ENCODE measurements around the gene COMMD1.

The COMMD1 gene

DNA sequence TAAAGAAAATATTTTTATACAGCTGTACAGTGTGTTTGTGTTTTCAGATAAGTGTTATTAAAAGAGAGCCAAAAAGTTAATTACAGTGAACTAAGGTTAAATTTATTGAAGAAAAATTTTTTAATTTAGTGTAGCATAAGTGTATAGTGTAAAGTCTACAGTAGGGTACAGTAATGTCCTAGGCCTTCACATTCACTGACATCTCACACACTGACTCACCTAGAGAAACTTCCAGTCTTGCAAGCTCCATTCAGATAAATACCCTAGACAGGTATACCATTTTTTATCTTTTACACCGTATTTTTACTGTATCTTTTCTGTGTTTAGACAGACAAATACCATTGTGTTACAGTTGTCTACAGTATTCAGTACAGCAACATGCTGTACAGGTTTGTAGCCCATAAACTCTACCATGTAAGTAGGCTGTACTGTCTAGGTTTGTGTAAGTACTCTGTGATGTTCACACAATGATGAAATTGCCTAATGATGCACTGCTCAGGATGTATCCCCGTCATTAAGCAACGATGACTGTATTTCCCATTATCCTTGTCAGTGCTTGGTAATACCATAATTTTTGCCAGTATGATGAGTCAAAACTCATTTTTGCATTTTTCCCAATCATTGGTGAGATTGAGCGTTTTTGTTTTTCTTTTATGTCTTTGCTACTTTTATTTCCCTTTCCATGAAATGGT lies 242.3 kb downstream of the COMMD1 start:
- TF ChIP-seq, protein P1, sequence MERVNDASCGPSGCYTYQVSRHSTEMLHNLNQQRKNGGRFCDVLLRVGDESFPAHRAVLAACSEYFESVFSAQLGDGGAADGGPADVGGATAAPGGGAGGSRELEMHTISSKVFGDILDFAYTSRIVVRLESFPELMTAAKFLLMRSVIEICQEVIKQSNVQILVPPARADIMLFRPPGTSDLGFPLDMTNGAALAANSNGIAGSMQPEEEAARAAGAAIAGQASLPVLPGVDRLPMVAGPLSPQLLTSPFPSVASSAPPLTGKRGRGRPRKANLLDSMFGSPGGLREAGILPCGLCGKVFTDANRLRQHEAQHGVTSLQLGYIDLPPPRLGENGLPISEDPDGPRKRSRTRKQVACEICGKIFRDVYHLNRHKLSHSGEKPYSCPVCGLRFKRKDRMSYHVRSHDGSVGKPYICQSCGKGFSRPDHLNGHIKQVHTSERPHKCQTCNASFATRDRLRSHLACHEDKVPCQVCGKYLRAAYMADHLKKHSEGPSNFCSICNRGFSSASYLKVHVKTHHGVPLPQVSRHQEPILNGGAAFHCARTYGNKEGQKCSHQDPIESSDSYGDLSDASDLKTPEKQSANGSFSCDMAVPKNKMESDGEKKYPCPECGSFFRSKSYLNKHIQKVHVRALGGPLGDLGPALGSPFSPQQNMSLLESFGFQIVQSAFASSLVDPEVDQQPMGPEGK (CRISPR knock-in tag; IDR thresholded peaks at IDR 0.05; ENCODE audit: borderline replicate concordance) = no peak
- TF ChIP-seq ZNF70 (CRISPR knock-in tag; IDR thresholded peaks at IDR 0.05) (no peak), ARNTL (CRISPR knock-in tag; IDR thresholded peaks at IDR 0.05; ENCODE audit: borderline replicate concordance, low read depth) (no peak), RARB (CRISPR knock-in tag; IDR thresholded peaks at IDR 0.05) (no peak), GLIS3 (CRISPR knock-in tag; IDR thresholded peaks at IDR 0.05) (no peak), ISL1 (CRISPR knock-in tag; IDR thresholded peaks at IDR 0.05) (no peak), ZC3H10 (CRISPR knock-in tag; IDR thresholded peaks at IDR 0.05) (no peak), ESRRG (CRISPR knock-in tag; IDR thresholded peaks at IDR 0.05) (no peak), ZNF8 (CRISPR knock-in tag; IDR thresholded peaks at IDR 0.05) (no peak)
- TF ChIP-seq, protein P2, sequence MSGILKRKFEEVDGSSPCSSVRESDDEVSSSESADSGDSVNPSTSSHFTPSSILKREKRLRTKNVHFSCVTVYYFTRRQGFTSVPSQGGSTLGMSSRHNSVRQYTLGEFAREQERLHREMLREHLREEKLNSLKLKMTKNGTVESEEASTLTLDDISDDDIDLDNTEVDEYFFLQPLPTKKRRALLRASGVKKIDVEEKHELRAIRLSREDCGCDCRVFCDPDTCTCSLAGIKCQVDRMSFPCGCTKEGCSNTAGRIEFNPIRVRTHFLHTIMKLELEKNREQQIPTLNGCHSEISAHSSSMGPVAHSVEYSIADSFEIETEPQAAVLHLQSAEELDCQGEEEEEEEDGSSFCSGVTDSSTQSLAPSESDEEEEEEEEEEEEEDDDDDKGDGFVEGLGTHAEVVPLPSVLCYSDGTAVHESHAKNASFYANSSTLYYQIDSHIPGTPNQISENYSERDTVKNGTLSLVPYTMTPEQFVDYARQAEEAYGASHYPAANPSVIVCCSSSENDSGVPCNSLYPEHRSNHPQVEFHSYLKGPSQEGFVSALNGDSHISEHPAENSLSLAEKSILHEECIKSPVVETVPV (CRISPR knock-in tag; IDR thresholded peaks at IDR 0.05) = no peak
- ATAC-seq = no peak; the same call in 2 of the 3 replicates

DNA sequence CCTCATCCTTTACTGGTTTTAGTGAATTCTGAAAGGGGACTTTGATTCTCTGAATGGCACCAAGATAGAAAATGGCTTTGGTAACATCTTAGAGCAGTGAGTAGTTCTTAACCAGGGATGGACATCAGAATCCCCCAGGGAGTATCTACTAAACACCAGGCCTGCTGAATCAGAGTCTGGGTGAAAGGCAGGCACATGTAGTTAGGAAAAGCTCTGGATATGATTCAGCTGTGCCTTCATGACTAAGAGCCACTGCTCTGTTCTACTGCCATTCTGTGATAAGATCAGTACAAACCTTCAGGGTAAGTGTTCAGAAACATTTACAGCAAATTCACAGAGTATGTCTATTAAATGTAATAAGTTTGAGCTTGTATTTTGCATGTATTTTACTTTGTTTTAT lies 244.2 kb downstream of the COMMD1 start:
- ATAC-seq = peak; percentile 89

DNA sequence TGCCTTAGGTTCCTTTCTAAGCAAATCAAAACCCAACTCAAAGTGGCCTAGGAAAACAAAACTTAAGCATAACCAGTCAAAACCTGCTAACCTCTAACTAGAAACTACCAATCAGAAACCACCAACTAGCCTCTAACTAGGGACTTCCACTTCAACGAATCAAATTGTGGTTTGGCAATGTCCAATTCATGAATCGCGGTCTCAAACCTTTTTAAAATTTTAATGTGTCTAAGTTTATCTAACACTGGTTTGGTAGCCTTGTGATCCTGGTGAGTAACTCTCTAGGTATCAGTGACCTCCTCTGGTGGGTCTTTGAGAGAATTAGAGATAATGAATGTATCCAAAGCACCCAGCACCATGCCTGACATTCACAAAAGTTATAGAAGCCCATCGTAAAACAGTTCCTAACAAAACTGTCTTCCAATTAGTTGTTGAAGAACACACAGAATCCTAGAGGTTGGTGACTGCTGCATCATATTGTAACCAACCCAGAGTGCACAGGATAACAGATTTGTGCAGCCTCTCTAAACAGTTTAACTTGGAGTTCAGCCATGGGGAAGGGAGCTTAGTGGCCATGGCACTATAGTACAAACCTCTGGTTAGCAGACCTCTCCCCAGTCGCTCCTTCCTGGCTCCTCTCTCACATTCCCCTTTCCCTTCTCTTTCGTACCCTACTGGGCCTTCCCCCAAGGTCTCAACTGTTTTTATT lies 245.3 kb downstream of the COMMD1 start:
- ATAC-seq = no peak; the same call in 2 of the 3 replicates
- TF ChIP-seq, protein P3, sequence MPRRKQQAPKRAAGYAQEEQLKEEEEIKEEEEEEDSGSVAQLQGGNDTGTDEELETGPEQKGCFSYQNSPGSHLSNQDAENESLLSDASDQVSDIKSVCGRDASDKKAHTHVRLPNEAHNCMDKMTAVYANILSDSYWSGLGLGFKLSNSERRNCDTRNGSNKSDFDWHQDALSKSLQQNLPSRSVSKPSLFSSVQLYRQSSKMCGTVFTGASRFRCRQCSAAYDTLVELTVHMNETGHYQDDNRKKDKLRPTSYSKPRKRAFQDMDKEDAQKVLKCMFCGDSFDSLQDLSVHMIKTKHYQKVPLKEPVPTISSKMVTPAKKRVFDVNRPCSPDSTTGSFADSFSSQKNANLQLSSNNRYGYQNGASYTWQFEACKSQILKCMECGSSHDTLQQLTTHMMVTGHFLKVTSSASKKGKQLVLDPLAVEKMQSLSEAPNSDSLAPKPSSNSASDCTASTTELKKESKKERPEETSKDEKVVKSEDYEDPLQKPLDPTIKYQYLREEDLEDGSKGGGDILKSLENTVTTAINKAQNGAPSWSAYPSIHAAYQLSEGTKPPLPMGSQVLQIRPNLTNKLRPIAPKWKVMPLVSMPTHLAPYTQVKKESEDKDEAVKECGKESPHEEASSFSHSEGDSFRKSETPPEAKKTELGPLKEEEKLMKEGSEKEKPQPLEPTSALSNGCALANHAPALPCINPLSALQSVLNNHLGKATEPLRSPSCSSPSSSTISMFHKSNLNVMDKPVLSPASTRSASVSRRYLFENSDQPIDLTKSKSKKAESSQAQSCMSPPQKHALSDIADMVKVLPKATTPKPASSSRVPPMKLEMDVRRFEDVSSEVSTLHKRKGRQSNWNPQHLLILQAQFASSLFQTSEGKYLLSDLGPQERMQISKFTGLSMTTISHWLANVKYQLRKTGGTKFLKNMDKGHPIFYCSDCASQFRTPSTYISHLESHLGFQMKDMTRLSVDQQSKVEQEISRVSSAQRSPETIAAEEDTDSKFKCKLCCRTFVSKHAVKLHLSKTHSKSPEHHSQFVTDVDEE (CRISPR knock-in tag; IDR thresholded peaks at IDR 0.05) = no peak
- TF ChIP-seq, protein P4, sequence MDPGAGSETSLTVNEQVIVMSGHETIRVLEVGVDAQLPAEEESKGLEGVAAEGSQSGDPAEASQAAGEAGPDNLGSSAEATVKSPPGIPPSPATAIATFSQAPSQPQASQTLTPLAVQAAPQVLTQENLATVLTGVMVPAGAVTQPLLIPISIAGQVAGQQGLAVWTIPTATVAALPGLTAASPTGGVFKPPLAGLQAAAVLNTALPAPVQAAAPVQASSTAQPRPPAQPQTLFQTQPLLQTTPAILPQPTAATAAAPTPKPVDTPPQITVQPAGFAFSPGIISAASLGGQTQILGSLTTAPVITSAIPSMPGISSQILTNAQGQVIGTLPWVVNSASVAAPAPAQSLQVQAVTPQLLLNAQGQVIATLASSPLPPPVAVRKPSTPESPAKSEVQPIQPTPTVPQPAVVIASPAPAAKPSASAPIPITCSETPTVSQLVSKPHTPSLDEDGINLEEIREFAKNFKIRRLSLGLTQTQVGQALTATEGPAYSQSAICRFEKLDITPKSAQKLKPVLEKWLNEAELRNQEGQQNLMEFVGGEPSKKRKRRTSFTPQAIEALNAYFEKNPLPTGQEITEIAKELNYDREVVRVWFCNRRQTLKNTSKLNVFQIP (CRISPR knock-in tag; IDR thresholded peaks at IDR 0.05; ENCODE audit: borderline replicate concordance, low read depth) = no peak
- TF ChIP-seq BACH2 (CRISPR knock-in tag; IDR thresholded peaks at IDR 0.05; ENCODE audit: borderline replicate concordance) (no peak), RARB (CRISPR knock-in tag; IDR thresholded peaks at IDR 0.05) (no peak), GLIS3 (CRISPR knock-in tag; IDR thresholded peaks at IDR 0.05) (no peak), ISL1 (CRISPR knock-in tag; IDR thresholded peaks at IDR 0.05) (no peak), SNAI2 (CRISPR knock-in tag; IDR thresholded peaks at IDR 0.05) (no peak), ZNF565 (CRISPR knock-in tag; conservative IDR thresholded peaks at IDR 0.05; ENCODE audit: low read depth) (no peak)
- TF ChIP-seq, protein P1 (CRISPR knock-in tag; IDR thresholded peaks at IDR 0.05; ENCODE audit: borderline replicate concordance) = no peak
- TF ChIP-seq, protein P5, sequence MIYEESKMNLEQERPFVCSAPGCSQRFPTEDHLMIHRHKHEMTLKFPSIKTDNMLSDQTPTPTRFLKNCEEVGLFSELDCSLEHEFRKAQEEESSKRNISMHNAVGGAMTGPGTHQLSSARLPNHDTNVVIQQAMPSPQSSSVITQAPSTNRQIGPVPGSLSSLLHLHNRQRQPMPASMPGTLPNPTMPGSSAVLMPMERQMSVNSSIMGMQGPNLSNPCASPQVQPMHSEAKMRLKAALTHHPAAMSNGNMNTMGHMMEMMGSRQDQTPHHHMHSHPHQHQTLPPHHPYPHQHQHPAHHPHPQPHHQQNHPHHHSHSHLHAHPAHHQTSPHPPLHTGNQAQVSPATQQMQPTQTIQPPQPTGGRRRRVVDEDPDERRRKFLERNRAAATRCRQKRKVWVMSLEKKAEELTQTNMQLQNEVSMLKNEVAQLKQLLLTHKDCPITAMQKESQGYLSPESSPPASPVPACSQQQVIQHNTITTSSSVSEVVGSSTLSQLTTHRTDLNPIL (CRISPR knock-in tag; IDR thresholded peaks at IDR 0.05; ENCODE audit: low read depth) = no peak
- TF ChIP-seq, protein P2 (CRISPR knock-in tag; IDR thresholded peaks at IDR 0.05) = no peak

More for the DNA sequence above, 244.2 kb downstream of the COMMD1 start:
- no peak for TF ChIP-seq SNAI2 (CRISPR knock-in tag; IDR thresholded peaks at IDR 0.05)

Measured in SK-N-SH treated with all-trans-retinoic acid at 6 μM for 48 hours (cell line).